HG02885 (cell line): ENCODE measurements around the gene ANKH.

ENCODE experiments used
- ATAC-seq: cut with Tn5 transposase; IDR thresholded peaks from one replicate; pipeline ENCODE4 v1.9.1; 2021; ENCODE audit warnings: mild to moderate bottlenecking; ENCODE audit not compliant: unreplicated experiment, poor library complexity

Gene ANKH

GRCh38 chr5:14771189-14771588, 100.4 kb downstream of the ANKH start:
- ATAC-seq = no peak

GRCh38 chr5:14768508-14769365, 102.8 kb downstream of the ANKH start:
- no peak for ATAC-seq

DNA sequence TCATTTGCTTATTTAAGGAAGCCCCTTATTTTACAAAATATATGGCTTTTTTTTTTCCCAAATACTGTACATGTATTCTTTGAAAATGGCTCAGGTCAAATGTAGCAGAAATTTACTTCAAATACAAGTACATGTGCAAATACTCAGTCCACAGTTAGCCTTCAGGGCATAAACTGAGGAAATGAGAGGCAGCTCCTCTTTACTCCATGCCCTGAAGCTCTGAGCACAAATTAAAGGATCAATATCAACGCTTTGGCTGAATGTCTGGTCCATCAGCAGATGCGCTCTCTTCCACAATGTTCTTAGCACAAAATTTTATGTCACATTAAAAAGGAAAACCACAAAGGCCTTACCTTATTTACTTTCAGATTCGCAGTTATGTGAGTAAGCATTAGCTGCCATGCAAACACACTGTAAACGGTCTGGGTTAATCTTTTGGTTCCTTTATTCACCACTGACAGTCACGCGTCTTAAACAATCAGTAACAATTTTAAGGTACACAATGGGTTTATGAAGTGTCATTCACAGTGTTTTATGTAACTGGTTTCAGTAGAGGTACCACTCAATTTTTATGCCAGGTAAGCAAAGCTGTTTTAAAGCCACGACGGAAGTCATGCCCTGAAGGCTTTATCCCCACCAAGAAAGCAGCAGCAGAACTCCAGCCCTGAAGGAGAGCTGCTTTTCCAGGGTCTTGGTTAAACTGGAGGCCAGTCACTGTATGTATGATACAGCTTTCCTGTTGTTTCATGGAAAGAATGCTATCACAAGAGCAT, 103.7 kb downstream of the ANKH start:
- peak; percentile 71 for ATAC-seq

DNA sequence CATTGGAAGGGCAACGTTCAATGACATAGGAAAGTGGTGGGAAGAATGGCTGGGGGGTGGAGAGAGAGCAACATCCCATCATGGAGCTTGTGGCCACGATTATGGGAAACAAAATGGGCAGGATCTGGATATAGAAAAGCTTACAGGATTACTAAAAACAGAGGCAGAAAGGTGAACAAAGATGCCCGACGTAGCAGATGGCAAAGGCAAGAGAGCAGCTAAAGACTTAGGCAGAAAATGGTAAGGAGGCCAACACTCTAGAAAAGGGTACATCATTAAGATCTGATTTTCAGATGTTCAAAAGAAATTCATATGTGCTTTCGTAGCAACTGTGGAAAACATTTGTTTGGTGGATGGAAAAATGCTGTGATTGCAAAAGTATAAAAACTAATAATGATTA, 104.5 kb downstream of the ANKH start:
- no peak for ATAC-seq

GRCh38 chr5:14766584-14766983, 105.0 kb downstream of the ANKH start:
- no peak for ATAC-seq

DNA sequence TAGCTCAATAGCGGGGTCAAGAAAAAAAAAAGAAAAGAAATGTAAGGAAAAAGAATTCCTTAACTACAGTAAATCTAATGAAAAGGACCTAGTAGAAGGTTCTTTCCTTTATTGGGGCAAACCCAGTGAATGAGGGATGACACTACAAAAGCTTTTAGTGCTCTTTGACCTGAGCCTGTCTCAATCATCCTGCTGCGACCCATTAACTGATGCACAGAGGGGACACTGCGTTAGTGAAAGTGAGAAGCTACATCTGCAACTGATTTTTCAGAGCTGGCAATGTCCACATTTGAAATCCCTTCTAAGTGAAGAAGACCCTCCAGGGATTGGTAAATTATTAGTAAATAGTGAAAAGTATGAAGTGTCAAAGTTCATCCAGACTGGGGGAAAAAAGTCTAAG, 106.0 kb downstream of the ANKH start:
- ATAC-seq = no peak

- peak; percentile 68 for ATAC-seq
Measured at GRCh38 chr5:14762549-14763216, 108.9 kb downstream of the ANKH start.

DNA sequence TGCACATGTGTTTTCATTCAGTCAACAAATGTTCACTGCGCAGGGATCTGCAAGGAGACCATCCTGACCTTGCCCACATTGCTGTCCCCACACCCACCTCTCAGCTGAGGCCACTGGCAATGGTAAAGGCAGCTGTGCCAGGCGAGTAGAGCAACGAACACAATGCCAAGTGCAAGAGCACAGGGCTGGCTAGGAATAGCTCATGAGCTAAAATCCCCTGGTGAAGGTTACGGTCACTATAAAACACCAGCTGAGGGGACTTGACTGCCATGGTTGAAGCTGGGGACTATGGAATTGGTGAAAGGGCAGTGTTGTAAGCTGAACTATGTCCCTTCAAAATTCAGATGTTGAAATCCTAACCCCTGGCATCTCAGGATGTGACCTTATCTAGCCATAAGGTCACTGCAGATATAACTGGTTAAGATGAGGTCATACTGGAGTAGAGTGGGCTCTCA, 111.0 kb downstream of the ANKH start:
- ATAC-seq = no peak

GRCh38 chr5:14759744-14760547, 111.6 kb downstream of the ANKH start:
- ATAC-seq = no peak

DNA sequence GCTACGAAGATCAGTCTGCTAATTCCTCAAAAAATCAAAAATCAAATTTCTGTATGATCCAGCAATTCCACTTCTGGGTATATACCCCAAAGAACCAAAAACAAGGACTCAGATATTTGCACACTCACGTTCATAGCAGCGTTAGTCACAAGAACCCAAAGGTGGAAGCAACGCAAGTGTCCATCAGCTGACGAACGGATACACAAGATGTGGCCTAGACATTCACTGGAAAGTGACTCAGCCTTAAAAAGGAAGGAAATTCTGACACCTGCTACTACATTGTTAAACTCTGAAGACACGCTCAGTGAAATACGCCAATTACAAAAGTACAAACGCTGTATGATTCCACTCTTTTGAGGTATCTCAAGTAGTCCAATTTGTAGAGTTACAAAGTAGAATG, 113.7 kb downstream of the ANKH start:
- ATAC-seq = no peak

- ATAC-seq = no peak
Measured at GRCh38 chr5:14756478-14756877, 115.1 kb downstream of the ANKH start.

- no peak for ATAC-seq
Measured at GRCh38 chr5:14753947-14754346, 117.6 kb downstream of the ANKH start.

- no peak for ATAC-seq
Measured at GRCh38 chr5:14753292-14753691, 118.3 kb downstream of the ANKH start.

DNA sequence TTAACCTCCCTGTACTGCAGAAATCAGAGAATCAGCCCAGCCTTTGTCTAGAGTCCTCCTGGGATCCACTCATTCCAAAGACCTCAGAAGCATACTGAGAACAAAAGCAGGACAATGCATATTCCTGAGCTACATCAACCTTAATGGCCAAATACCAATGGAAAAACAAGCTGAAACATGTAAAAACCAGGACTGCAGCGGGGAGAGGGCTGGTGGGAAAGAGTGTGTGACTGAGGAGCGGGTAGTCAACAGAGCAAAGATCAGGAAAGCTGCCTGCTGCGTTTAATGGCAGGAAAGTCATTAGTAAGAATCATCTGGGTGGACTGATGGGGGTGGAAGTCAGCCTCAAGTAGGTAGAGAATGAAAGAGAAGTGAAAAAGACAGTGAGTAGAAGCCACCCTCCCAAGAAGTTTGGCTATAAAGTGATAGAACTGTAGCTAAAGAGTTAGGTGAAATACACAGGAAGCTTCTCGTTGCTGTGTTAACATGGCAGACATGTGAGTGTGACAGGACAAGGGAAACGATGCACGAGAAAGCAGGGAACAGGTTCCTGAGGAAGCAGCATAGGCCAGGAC, 119.0 kb downstream of the ANKH start:
- ATAC-seq = no peak

- no peak for ATAC-seq
Measured at GRCh38 chr5:14750712-14751111, 120.9 kb downstream of the ANKH start.

DNA sequence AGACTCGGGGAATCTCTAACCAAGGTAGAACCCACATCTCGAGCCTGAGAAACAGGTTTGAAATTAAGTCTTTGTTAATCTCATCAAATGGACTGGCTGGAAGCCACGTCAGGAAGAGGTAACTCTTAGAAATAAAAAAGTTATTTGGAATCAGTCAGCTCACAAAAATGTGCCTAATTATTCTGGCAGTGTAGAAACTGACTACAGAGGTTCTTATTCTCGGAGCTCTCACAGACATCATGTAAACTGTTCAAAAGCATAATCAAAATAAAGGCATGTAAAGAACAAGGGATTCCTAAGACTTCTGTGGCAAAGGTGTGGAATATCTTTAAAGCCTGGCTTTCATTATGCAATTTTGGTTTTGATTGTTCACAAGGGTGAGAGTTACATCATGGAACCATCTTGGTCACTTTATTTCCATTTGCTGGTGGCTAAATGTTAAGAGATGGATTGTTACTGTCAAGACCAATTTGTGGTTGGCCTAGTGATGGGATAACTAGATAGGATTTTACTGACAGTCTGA, 121.9 kb downstream of the ANKH start:
- ATAC-seq = no peak

DNA sequence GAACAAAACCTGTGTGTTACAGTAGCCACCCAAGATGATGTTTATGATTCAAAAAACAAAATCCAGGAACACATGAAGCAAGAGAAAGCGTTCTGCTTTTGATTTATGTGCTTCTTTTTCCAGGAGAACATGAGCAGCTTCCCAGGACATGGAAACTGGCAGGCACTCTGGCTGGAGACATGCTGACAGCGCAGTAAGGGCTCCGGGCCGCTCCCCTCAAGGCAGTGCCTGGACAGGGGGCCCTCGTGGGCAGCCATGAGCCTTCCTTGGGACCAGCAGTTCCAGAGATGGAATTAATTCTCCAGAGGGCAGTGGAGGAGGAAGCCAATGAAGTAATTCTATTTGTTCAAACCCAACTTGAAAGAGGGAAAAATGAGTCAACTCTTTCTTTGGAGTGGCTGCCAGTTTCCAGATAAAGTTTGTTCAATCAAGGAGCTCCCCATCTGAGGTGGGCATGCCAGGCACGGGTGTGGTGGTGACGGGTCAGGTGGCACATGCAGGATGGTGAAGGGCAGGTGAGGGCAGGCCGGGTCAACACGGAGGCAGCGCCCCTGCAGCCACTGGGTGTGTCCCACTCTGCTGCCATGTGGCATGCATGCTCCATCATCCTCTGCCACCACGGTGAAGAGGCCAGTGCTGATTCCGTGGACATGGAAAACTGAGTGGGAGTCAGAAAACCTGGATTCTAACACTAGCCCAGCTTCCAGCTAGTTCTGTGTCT, 123.2 kb downstream of the ANKH start:
- no peak for ATAC-seq

DNA sequence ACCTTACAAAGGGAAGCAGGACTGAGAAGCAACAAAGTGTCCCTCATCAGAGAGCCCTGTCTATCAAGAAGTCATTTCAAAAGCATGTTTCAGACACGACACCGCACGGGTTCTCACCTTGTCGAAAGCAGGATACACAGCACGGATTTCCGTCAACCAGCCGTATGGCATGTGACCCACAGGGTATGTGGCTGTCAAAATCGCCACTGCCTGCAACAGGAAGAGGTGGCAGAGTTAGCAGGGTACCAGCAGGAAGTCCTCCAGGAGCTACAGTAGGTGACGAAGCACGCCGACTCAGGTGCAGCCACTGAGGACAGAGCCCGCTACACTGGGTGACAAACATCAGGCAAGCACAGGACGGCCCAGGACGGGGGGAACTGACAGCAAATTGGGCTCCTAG, 125.8 kb downstream of the ANKH start:
- ATAC-seq = no peak

GRCh38 chr5:14745188-14745563, 126.4 kb downstream of the ANKH start:
- no peak for ATAC-seq
